Brain microvascular endothelial cell (primary cell): ENCODE data around the gene FCER1G.

Experiments used
- DNase-seq: peaks from one replicate; pipeline ENCODE4 v3.0.0-alpha.2; 2020
- H3K27ac ChIP-seq: fragments of 250-450 bp; sonication (Bioruptor Pico); 2 replicates; pipeline ENCODE4 v1.5.1; 2020; ENCODE audit warnings: mild to moderate bottlenecking, moderate library complexity
- H3K27me3 ChIP-seq: fragments of 250-450 bp; sonication (Bioruptor Pico); replicated peaks from 2 replicates; pipeline ENCODE4 v1.5.1; 2020; ENCODE audit warnings: mild to moderate bottlenecking
- H3K36me3 ChIP-seq: fragments of 250-450 bp; sonication (Bioruptor Pico); replicated peaks from 2 replicates; pipeline ENCODE4 v1.5.1; 2020; ENCODE audit warnings: mild to moderate bottlenecking
- H3K4me3 ChIP-seq: 2 replicates; pipeline ENCODE4 v1.5.1; 2011; ENCODE audit warnings: low read depth, mild to moderate bottlenecking, control low read depth, low read length, moderate library complexity
- in situ Hi-C: cut with HindIII; loops from 2 replicates; pipeline ENCODE4 v1.10.0; 2017; ENCODE audit warnings: low sequenced_read_pairs, low pct_ligation_motif_present
- TF ChIP-seq, protein P1 (sequence below): IDR thresholded peaks from 2 replicates; pipeline ENCODE4 v1.5.1; 2011; ENCODE audit warnings: low read depth, mild to moderate bottlenecking, moderate library complexity, low read length, control low read depth, inconsistent platforms; ENCODE audit errors: missing control alignments

Gene FCER1G

DNA sequence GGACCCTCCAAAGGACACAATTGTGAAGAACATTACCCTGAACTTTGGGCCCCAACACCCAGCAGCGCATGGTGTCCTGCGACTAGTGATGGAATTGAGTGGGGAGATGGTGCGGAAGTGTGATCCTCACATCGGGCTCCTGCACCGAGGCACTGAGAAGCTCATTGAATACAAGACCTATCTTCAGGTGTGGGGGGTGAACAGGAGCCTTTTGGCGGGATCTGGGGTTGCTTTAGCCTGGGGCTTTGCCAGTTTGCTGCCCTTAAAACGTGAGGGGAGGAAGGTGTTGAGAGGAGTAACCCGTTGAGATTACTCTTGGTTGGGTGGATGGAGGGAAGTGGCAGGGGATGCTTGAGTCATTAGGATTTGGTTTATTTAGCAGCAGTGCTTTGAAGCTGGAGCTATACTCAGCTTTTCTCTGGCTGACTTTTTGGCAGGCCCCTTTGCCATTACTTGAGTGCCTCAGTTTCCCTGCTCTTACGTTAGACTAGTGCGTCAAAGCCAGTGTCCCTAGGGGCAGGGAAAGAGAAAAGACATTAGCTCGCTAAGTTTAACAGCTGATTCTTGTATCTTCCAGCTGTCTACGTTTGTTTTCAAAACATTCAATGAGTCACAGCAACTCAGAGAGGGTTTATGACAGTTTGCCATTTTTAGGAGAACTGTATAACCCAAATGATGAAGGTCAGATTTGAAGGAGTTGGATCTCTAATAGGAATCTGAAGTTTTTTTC lies 8.5 kb upstream of the FCER1G start:
- peak; percentile 28 for DNase-seq
- H3K27me3 ChIP-seq: no peaks in the 10 kb centered on the region
- peaks cover 58% of the 10 kb centered on the region for H3K36me3 ChIP-seq
- H3K4me3 ChIP-seq: no peak overlapping the region
- in situ Hi-C loops: loop anchor here (25.0 kb wide), 1 partner anchor 181 kb away; no protein-coding TSS in a partner anchor
- TF ChIP-seq, protein P1, sequence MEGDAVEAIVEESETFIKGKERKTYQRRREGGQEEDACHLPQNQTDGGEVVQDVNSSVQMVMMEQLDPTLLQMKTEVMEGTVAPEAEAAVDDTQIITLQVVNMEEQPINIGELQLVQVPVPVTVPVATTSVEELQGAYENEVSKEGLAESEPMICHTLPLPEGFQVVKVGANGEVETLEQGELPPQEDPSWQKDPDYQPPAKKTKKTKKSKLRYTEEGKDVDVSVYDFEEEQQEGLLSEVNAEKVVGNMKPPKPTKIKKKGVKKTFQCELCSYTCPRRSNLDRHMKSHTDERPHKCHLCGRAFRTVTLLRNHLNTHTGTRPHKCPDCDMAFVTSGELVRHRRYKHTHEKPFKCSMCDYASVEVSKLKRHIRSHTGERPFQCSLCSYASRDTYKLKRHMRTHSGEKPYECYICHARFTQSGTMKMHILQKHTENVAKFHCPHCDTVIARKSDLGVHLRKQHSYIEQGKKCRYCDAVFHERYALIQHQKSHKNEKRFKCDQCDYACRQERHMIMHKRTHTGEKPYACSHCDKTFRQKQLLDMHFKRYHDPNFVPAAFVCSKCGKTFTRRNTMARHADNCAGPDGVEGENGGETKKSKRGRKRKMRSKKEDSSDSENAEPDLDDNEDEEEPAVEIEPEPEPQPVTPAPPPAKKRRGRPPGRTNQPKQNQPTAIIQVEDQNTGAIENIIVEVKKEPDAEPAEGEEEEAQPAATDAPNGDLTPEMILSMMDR: no peak
- H3K27ac ChIP-seq: peak overlapping the region; percentile 53

DNA sequence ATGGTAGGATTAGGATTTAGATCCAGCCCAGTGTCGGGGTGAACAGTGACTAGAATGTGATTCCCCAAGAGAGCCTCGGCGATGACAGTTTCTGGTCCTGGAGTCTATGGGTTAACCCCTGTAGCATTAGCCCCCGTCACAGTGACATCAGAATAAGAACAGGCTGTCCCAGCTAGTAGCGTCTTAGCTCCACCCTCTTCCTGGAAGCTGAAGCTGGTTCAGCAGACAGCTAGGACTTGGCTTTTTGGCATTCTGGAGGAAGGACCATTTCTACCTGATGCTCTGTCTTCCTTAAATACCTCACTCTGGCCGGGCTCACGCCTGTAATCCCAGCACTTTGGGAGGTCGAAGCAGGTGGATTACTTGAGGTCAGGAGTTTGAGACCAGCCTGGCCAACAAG lies 7.9 kb upstream of the FCER1G start:
- DNase-seq: peak; percentile 85
- peaks cover 64% of the 10 kb centered on the region for H3K36me3 ChIP-seq
- no peak overlapping the region for H3K4me3 ChIP-seq
- H3K27me3 ChIP-seq: no peaks in the 10 kb centered on the region
- H3K27ac ChIP-seq: peak overlapping the region; percentile 53
- TF ChIP-seq, protein P1: no peak
- in situ Hi-C loops: loop anchor here (25.0 kb wide), 1 partner anchor 180 kb away; no protein-coding TSS in a partner anchor

DNA sequence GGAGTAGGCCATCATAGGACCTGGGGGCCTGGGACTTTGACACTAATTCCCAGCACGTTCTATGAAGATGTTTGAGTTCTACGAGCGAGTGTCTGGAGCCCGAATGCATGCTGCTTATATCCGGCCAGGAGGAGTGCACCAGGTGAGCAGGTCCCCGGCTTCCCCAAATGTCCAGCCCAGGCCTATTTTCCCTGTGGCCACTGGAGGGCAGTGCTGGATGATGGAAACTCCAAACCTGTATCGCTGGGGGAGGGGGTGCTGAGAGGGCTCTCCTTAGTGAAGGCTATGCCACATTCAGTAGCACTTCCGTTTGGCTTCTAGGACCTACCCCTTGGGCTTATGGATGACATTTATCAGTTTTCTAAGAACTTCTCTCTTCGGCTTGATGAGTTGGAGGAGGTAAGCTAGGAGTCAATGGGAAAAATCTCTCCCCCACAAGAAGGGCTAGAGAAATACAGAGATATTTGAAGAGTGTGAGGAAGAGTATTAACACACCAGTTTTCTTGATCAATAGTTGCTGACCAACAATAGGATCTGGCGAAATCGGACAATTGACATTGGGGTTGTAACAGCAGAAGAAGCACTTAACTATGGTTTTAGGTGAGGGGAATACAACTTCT lies 5.2 kb upstream of the FCER1G start:
- no peaks in the 10 kb centered on the region for H3K27me3 ChIP-seq
- no peak overlapping the region for H3K27ac ChIP-seq
- in situ Hi-C loops: loop anchor here (25.0 kb wide), 1 partner anchor 177 kb away; no protein-coding TSS in a partner anchor
- TF ChIP-seq, protein P1: peak; percentile 94
- DNase-seq: peak; percentile 59
- no peak overlapping the region for H3K4me3 ChIP-seq
- H3K36me3 ChIP-seq: peaks cover 77% of the 10 kb centered on the region

DNA sequence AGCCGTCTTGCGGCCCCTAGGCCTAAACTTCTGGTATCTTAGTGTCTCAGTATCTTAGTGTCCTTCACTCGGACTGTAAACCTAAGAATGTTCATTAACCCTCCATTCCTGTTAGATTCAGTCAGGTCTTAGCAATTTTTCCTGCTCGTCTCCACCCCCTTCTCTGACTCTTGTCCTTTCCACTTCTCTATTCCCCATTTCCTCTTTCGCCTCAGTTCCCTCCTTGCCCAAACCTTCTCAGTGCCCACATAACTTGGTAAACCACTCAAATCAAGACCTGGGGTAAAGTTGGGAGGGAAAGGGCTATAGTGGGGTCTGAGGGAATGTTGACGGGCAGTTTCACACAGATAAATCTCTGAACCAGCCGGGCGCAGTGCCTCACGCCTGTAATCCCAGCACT lies 726 bp upstream of the FCER1G start:
- in situ Hi-C loops: loop anchor here (25.0 kb wide), 1 partner anchor 173 kb away; no protein-coding TSS in a partner anchor
- H3K4me3 ChIP-seq: no peak overlapping the region
- H3K27ac ChIP-seq: no peak overlapping the region
- H3K36me3 ChIP-seq: peaks cover 59% of the 10 kb centered on the region
- H3K27me3 ChIP-seq: no peaks in the 10 kb centered on the region
- TF ChIP-seq, protein P1: no peak
- no peak for DNase-seq

DNA sequence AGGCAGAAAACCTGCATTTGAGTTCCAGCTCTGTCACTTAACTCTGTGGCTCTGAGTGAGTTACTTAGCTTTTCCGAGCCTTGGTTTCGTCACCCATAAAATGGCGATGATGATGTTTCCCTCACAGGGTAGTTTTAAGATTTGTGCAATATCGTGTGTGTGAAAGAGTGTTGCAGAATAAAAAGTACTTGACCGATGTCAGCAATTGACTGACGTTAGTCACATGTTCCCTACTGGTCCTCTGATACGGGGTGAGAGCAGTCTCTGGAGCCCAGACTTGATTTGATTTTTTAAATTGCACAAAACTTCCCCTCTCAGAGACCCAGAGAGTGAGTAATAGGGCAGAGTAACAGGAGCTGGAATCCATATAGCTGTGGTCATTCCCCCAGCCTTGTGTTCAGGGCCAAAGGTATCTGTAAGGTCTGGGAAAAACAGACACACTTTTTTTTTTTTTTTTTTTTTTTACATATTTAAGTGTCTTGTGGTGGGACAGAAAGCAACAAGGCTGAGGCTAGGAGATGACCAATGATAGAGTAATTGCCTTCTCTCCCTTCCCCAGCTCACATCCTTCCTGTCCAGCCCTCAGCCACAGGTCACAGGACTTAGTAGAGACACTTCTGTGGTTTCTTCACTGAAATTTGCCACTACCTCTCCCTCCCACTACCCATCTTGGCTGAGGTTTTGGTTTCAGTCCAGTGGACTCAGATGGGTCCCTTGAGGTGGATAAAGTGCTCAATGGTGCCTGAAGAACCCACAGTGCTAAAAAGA lies 2.0 kb downstream of the FCER1G start:
- in situ Hi-C loops: loop anchor here (25.0 kb wide), 1 partner anchor 170 kb away; no protein-coding TSS in a partner anchor

More for the DNA sequence above, 2.0 kb downstream of the FCER1G start:
- DNase-seq: peak; percentile 85
- no peaks in the 10 kb centered on the region for H3K27me3 ChIP-seq
- H3K27ac ChIP-seq: peak overlapping the region; percentile 86
- TF ChIP-seq, protein P1: no peak
- H3K4me3 ChIP-seq: peak overlapping the region; percentile 1
- peaks cover 33% of the 10 kb centered on the region for H3K36me3 ChIP-seq
